Smooth muscle cell (in vitro differentiated cells): ENCODE data around the gene MBTPS2. TPM values are rescaled to one million over a fixed set of nuclear protein-coding genes. Genes with fewer than 3 reads are reported as not detected.

Experiments
- DNase-seq: peaks from one replicate; lab custom pipeline; 2025; ENCODE audit not compliant: unreplicated experiment; lab: John Stamatoyannopoulos, UW
- H2AFZ ChIP-seq: fragments of 200-600 bp; sonication (generic); 2 replicates; pipeline ENCODE4 v1.6.0; 2016; ENCODE audit warnings: antibody characterized with exemption, low read depth, mild to moderate bottlenecking
- H3F3A ChIP-seq: fragments of 200-600 bp; sonication (generic); 2 replicates; pipeline ENCODE4 v1.6.0; 2017; ENCODE audit warnings: antibody characterized with exemption, low read depth
- H3K27ac ChIP-seq: fragments of 200-600 bp; sonication (generic); 2 replicates; pipeline ENCODE4 v1.5.1; 2016; ENCODE audit warnings: low read depth, mild to moderate bottlenecking
- H3K27me3 ChIP-seq: fragments of 200-600 bp; sonication (generic); 2 replicates; pipeline ENCODE4 v1.6.1; 2016; ENCODE audit warnings: low read depth, mild to moderate bottlenecking
- H3K36me3 ChIP-seq: fragments of 200-600 bp; sonication (generic); 2 replicates; pipeline ENCODE4 v1.5.1; 2016; ENCODE audit warnings: low read depth
- H3K4me1 ChIP-seq: fragments of 200-600 bp; sonication (generic); 2 replicates; pipeline ENCODE4 v1.5.1; 2016; ENCODE audit warnings: low read depth
- H3K4me2 ChIP-seq: fragments of 200-600 bp; sonication (generic); 2 replicates; pipeline ENCODE4 v1.6.0; 2016; ENCODE audit warnings: mild to moderate bottlenecking
- H3K4me3 ChIP-seq: fragments of 200-600 bp; sonication (generic); 2 replicates; pipeline ENCODE4 v1.5.1; 2016; ENCODE audit warnings: mild to moderate bottlenecking
- H3K79me2 ChIP-seq: fragments of 200-600 bp; sonication (generic); 2 replicates; pipeline ENCODE4 v1.6.0; 2016; ENCODE audit warnings: low read depth, mild to moderate bottlenecking
- H3K9ac ChIP-seq: fragments of 200-600 bp; sonication (generic); 2 replicates; pipeline ENCODE4 v1.6.0; 2016; ENCODE audit warnings: low read depth
- H3K9me3 ChIP-seq: fragments of 200-600 bp; sonication (generic); replicated peaks from 2 replicates; pipeline ENCODE4 v1.5.1; 2016; ENCODE audit warnings: low read depth
- H4K20me1 ChIP-seq: fragments of 200-600 bp; sonication (generic); 2 replicates; pipeline ENCODE4 v1.6.0; 2016; ENCODE audit warnings: low read depth
- WGBS: methylation state at CpG from one replicate; pipeline ENCODE4 v1.1.7; 2016; ENCODE audit warnings: low lambda C conversion rate; 5-methylcytosine and 5-hydroxymethylcytosine counted together
- polyA plus RNA-seq: library from polyadenylated mRNA; unstranded; fragments of >200 nt; fragmentation: Nextera tagmentation; extraction: Ambion mirVana; gene quantifications from 2 replicates; pipeline ENCODE4 v1.2.1, GENCODE V29; 2016
- small RNA-seq: library from RNA; depleted of rRNA; stranded (forward); fragments of <200 nt; gene quantifications from one replicate; pipeline ENCODE3, GENCODE V24; 2014
- total RNA-seq: library from RNA; depleted of rRNA; stranded (reverse); fragments of >200 nt; gene quantifications from 2 replicates; pipeline ENCODE4 v1.2.3, GENCODE V29; 2014
- TF ChIP-seq, protein P1 (sequence below): fragments of 200-600 bp; sonication (generic); IDR thresholded peaks from 2 replicates; pipeline ENCODE4 v1.5.1; 2017; ENCODE audit warnings: borderline replicate concordance, mild to moderate bottlenecking, antibody characterized with exemption; ENCODE audit not compliant: insufficient read depth, poor library complexity, severe bottlenecking

MBTPS2 gene
- total and polyA plus RNA-seq, 2 experiments from 2014 or later, result 14.1 to 16.6 TPM

DNA sequence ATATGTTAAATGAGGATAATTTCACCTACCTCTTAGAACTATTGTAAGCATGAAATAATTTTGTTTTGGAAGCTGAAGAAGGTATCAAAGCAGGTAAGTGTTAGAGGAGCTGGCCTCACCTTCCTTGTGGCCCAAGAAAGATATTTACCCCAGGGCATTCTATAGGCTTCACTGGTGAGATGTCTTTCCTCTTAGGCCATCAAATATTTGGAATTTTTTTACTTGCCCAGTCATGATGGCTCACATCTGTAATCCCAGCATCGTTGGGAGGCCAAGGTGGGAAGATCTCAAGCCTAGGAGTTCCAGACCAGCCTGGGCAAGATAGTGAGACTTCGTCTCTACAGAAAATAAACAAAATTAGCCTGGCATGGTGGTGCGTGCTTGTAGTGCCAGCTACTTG, 95.0 kb downstream of the MBTPS2 start:
- no peak overlapping the region for H3K4me3 ChIP-seq
- H3K9me3 ChIP-seq, result no peaks in the 10 kb centered on the region
- no peaks in the 10 kb centered on the region for H4K20me1 ChIP-seq
- no peaks in the 10 kb centered on the region for H3F3A ChIP-seq
- WGBS, result 72% methylated on average over 3 of the region's 3 CpGs
- no peak overlapping the region for H3K4me2 ChIP-seq
- no peaks in the 10 kb centered on the region for H3K79me2 ChIP-seq
- H3K4me1 ChIP-seq, result no peaks in the 10 kb centered on the region
- no peak overlapping the region for H3K27ac ChIP-seq
- no peaks in the 10 kb centered on the region for H3K36me3 ChIP-seq
- H3K9ac ChIP-seq, result no peak overlapping the region
- no peak overlapping the region for H2AFZ ChIP-seq
- no peaks in the 10 kb centered on the region for H3K27me3 ChIP-seq
- DNase-seq, result no peak
- TF ChIP-seq, protein P1, sequence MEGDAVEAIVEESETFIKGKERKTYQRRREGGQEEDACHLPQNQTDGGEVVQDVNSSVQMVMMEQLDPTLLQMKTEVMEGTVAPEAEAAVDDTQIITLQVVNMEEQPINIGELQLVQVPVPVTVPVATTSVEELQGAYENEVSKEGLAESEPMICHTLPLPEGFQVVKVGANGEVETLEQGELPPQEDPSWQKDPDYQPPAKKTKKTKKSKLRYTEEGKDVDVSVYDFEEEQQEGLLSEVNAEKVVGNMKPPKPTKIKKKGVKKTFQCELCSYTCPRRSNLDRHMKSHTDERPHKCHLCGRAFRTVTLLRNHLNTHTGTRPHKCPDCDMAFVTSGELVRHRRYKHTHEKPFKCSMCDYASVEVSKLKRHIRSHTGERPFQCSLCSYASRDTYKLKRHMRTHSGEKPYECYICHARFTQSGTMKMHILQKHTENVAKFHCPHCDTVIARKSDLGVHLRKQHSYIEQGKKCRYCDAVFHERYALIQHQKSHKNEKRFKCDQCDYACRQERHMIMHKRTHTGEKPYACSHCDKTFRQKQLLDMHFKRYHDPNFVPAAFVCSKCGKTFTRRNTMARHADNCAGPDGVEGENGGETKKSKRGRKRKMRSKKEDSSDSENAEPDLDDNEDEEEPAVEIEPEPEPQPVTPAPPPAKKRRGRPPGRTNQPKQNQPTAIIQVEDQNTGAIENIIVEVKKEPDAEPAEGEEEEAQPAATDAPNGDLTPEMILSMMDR, result no peak

Small RNA genes lying within 50 kb of the gene (small RNA-seq; reads per million reads assigned to genes)
- gene U73479.1, result not detected

Other genes starting within 250 kb of the MBTPS2 start
- not detected in 2 replicates for gene KLHL34, start 181.3 kb upstream of the MBTPS2 start, total RNA-seq
- not detected in 2 replicates for gene KLHL34, start 181.3 kb upstream of the MBTPS2 start, polyA plus RNA-seq
- gene SMPX, start 81.5 kb upstream of the MBTPS2 start, total RNA-seq, result not detected in 2 replicates
- gene SMPX, start 81.5 kb upstream of the MBTPS2 start, polyA plus RNA-seq, result 0.20 and 0.37 TPM in 2 replicates
- 2.0 and 2.2 TPM in 2 replicates for gene YY2, start 16.4 kb downstream of the MBTPS2 start, total RNA-seq
- gene YY2, start 16.4 kb downstream of the MBTPS2 start, polyA plus RNA-seq, result 2.2 and 2.4 TPM in 2 replicates
- gene SMS, start 101.1 kb downstream of the MBTPS2 start, total RNA-seq, result 43.8 and 46.7 TPM in 2 replicates
- 37.2 and 54.7 TPM in 2 replicates for gene SMS, start 101.1 kb downstream of the MBTPS2 start, polyA plus RNA-seq
- 0.40 TPM in 1 of 2 replicates, not detected in the other for gene PHEX, start 192.7 kb downstream of the MBTPS2 start, total RNA-seq
- gene PHEX, start 192.7 kb downstream of the MBTPS2 start, polyA plus RNA-seq, result 0.18 TPM in 1 of 2 replicates, not detected in the other